ES-I3 (cell line): ENCODE results near the gene NOTUM.
A peak's percentile ranks its signal among the peaks of the same experiment; 100 is the strongest.
"Not testable (repeated sequence)": the region's sequence is repeated elsewhere in the genome, so short reads cannot be mapped to it uniquely, and the experiment has no call there.

Experiments
- H3K36me3 ChIP-seq: 2 replicates; pipeline ENCODE4 v1.6.1; 2013; ENCODE audit warnings: mild to moderate bottlenecking, low read length, control low read depth, moderate library complexity; ENCODE audit not compliant: insufficient read depth
- H3K4me1 ChIP-seq: 2 replicates; pipeline ENCODE4 v1.6.1; 2013; ENCODE audit warnings: mild to moderate bottlenecking, control low read depth, low read length; ENCODE audit not compliant: insufficient read depth
- H3K9ac ChIP-seq: 2 replicates; pipeline ENCODE4 v1.6.1; 2013; ENCODE audit warnings: low read depth, mild to moderate bottlenecking, low read length, moderate library complexity
- H3K9me3 ChIP-seq: 2 replicates; pipeline ENCODE4 v1.6.1; 2013; ENCODE audit warnings: mild to moderate bottlenecking, low read length, moderate library complexity; ENCODE audit not compliant: control insufficient read depth, insufficient read depth

Gene NOTUM

GRCh38 chr17:81960130-81960958 is 643 bp downstream of the NOTUM start:
- Histone ChIP-seq H3K9me3 (no peaks in the 10 kb centered on the region), H3K9ac (peak overlapping the region; percentile 49; the same call in 1 of the 2 replicates), H3K4me1 (peaks cover 3% of the 10 kb centered on the region; the same call in 1 of the 2 replicates), H3K36me3 (no peaks in the 10 kb centered on the region)

- peak overlapping the region; percentile 49; the same call in 1 of the 2 replicates for H3K9ac ChIP-seq
- no peaks in the 10 kb centered on the region for H3K36me3 ChIP-seq
- no peaks in the 10 kb centered on the region for H3K9me3 ChIP-seq
- peaks cover 3% of the 10 kb centered on the region; the same call in 1 of the 2 replicates for H3K4me1 ChIP-seq
Measured at GRCh38 chr17:81959362-81960129, 1.4 kb downstream of the NOTUM start.

GRCh38 chr17:81958633-81959342 is 2.2 kb downstream of the NOTUM start:
- Histone ChIP-seq H3K9me3 (no peaks in the 10 kb centered on the region), H3K9ac (no peak overlapping the region; the same call in 1 of the 2 replicates), H3K36me3 (no peaks in the 10 kb centered on the region), H3K4me1 (peaks cover 3% of the 10 kb centered on the region; the same call in 1 of the 2 replicates)

DNA sequence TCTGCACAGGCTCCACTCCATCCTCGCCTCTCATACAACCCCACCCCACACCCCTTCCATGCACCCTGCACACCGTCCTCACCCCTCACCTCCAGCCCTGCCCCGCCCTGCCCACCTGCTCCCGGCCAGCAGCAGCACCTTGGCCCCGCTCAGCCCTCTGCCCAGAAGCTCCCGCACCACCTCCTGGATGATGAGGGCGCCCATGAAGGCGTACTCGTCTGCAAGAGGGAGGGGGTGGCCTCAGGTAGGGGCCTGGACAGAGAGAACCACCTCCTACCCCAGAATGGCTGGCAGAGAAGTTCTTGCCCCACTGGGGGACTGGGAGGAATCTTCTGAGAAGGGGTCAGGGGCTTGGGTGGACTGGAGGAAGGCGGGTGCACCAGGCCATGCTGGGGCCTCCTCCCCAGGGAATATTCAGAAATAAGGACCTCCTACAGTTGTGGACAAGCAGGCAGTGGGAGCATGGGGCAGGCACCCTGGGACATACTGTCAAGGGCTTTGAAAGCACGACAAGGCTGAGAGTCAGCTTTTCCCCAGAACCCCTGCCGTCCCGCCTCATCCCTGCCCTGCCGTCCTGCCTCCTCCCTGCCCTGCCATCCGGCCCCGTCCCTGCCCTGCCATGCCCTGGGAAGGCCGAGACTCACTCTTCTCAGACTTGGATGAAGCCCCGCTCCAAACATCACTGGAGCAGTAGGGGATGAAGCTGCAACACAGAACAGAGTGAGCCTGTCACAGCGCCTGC is 3.1 kb downstream of the NOTUM start:
- H3K4me1 ChIP-seq: peaks cover 3% of the 10 kb centered on the region; the same call in 1 of the 2 replicates

GRCh38 chr17:81956607-81957589 is 4.1 kb downstream of the NOTUM start:
- Histone ChIP-seq H3K4me1 (no peaks in the 10 kb centered on the region), H3K36me3 (no peaks in the 10 kb centered on the region)

More for the DNA sequence above, 3.1 kb downstream of the NOTUM start:
- Histone ChIP-seq H3K36me3 (no peaks in the 10 kb centered on the region), H3K9ac (no peak overlapping the region), H3K9me3 (no peaks in the 10 kb centered on the region)

GRCh38 chr17:81955756-81956544 is 5.0 kb downstream of the NOTUM start:
- H3K36me3 ChIP-seq: no peaks in the 10 kb centered on the region
- H3K9me3 ChIP-seq: no peaks in the 10 kb centered on the region
- no peak overlapping the region for H3K9ac ChIP-seq
- no peaks in the 10 kb centered on the region for H3K4me1 ChIP-seq

More at GRCh38 chr17:81956607-81957589, 4.1 kb downstream of the NOTUM start:
- H3K9me3 ChIP-seq: no peaks in the 10 kb centered on the region
- no peak overlapping the region for H3K9ac ChIP-seq

- H3K4me1 ChIP-seq: no peaks in the 10 kb centered on the region
- no peaks in the 10 kb centered on the region for H3K36me3 ChIP-seq
- H3K9ac ChIP-seq: no peak overlapping the region
- H3K9me3 ChIP-seq: no peaks in the 10 kb centered on the region
Measured at GRCh38 chr17:81955058-81955681, 5.8 kb downstream of the NOTUM start.

DNA sequence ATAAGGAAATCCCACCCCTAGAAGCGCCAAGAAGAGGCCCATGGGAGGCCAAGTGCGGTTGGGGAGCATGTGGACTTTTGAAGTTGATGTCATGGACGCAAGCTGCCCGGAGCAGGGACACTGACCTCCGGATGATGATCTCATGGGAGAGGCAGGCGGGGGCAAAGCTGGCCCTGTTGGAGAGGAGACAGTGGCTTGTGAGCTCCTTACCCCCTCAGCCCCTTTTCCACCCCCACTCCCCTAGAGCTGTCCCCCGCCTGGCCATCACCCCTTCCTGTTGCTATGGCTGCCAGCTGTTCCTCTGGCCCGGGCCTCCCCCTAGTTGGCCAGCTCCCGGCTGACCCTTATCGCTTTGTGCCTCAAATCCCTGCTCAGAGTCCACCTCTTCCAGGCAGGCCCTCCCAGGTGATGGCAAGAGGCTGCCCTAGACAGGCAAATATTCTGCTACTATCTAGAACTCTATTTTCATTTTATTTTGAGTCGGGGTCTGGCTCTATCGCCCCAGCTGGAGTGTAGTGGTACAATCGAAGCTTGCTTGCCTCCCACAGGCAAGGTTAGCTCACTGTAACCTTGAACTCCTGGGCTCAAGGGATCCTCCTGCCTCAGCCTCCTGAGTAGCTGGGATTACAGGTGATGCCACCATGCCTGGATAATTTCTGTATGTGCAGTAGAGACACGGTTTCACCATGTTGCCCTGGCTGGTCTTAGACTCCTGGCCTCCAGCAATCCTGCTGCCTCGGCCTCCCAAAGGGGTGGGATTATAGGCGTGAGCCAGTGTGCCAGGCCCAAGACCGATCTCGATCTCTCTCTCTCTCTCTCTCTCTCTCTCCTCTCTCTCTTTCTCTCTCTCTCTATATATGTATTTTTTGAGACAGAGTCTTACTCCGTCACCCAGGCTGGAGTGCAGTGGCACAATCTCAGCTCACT is 6.6 kb downstream of the NOTUM start:
- Histone ChIP-seq H3K9me3 (no peaks in the 10 kb centered on the region), H3K36me3 (no peaks in the 10 kb centered on the region), H3K9ac (no peak overlapping the region), H3K4me1 (no peaks in the 10 kb centered on the region)

DNA sequence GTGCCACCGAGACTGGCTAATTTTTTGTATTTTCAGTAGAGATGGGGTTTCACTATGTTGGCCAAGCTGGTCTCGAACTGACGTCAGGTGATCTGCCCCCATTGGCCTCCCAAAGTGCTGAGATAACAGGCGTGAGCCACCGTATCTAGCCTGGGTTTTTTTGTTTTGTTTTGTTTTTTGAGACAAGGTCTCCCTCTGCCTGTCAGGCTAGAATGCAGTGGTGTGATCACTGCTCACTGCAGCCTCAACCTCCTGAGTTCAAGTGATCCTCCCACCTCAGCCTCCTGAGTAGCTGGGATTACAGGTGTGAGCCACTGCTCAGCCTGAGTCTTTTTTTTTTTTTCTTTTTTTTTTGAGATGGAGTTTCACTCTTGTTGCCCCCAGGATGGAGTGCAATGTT is 7.5 kb downstream of the NOTUM start:
- not testable (repeated sequence) for H3K4me1 ChIP-seq, H3K36me3 ChIP-seq, H3K9ac ChIP-seq, H3K9me3 ChIP-seq

GRCh38 chr17:81952792-81953228 is 8.2 kb downstream of the NOTUM start:
- no peaks in the 10 kb centered on the region for H3K9me3 ChIP-seq
- no peak overlapping the region for H3K9ac ChIP-seq
- H3K4me1 ChIP-seq: no peaks in the 10 kb centered on the region
- H3K36me3 ChIP-seq: no peaks in the 10 kb centered on the region
